HUES64 (cell line): ENCODE measurements around the gene LCN10.

Experiments used
- H3K27ac ChIP-seq: 2 replicates; pipeline ENCODE4 v1.7.0; 2013; ENCODE audit warnings: low read depth, low read length, inconsistent platforms
- H3K27me3 ChIP-seq: 2 replicates; pipeline ENCODE4 v1.6.1; 2013; ENCODE audit warnings: mild to moderate bottlenecking, low read length; ENCODE audit not compliant: insufficient read depth
- H3K36me3 ChIP-seq: 2 replicates; pipeline ENCODE4 v1.6.1; 2013; ENCODE audit warnings: mild to moderate bottlenecking, low read length; ENCODE audit not compliant: insufficient read depth
- H3K4me1 ChIP-seq: 2 replicates; pipeline ENCODE4 v1.6.1; 2013; ENCODE audit warnings: mild to moderate bottlenecking, low read length, moderate library complexity; ENCODE audit not compliant: insufficient read depth
- H3K4me3 ChIP-seq: 2 replicates; pipeline ENCODE4 v1.5.1; 2013; ENCODE audit warnings: mild to moderate bottlenecking, low read length, moderate library complexity
- H3K9ac ChIP-seq: 2 replicates; pipeline ENCODE4 v1.6.1; 2013; ENCODE audit warnings: mild to moderate bottlenecking, low read depth, low read length
- H3K9me3 ChIP-seq: 2 replicates; pipeline ENCODE4 v1.6.1; 2013; ENCODE audit warnings: low read depth, low read length; ENCODE audit not compliant: insufficient read depth
- WGBS: fragments of 150-250, 120-280 bp; methylation state at CpG from one replicate; pipeline ENCODE4 v1.1.7; 2013; ENCODE audit warnings: missing lambda C conversion rate; 5-methylcytosine and 5-hydroxymethylcytosine counted together

LCN10 gene

GRCh38 chr9:136723362-136723976, 19.3 kb downstream of the LCN10 start:
- WGBS: 95% methylated on average over 32 of the region's 32 CpGs
- H3K4me1 ChIP-seq: no peaks in the 10 kb centered on the region; the same call in 1 of the 2 replicates

GRCh38 chr9:136722969-136723356, 19.8 kb downstream of the LCN10 start:
- H3K36me3 ChIP-seq: peaks cover 50% of the 10 kb centered on the region
- no peak overlapping the region for H3K4me3 ChIP-seq
- 93% methylated on average over 24 of the region's 24 CpGs for WGBS
- H3K9me3 ChIP-seq: no peaks in the 10 kb centered on the region
- no peak overlapping the region for H3K9ac ChIP-seq
- H3K27me3 ChIP-seq: no peaks in the 10 kb centered on the region
- H3K4me1 ChIP-seq: no peaks in the 10 kb centered on the region; the same call in 1 of the 2 replicates
- H3K27ac ChIP-seq: peak overlapping the region; percentile 43; the same call in 1 of the 2 replicates

More at GRCh38 chr9:136723362-136723976, 19.3 kb downstream of the LCN10 start:
- no peaks in the 10 kb centered on the region for H3K9me3 ChIP-seq
- peaks cover 2% of the 10 kb centered on the region for H3K27me3 ChIP-seq
- H3K27ac ChIP-seq: no peak overlapping the region
- peaks cover 50% of the 10 kb centered on the region for H3K36me3 ChIP-seq
- no peak overlapping the region for H3K4me3 ChIP-seq
- no peak overlapping the region for H3K9ac ChIP-seq

GRCh38 chr9:136722093-136722968, 20.4 kb downstream of the LCN10 start:
- no peaks in the 10 kb centered on the region for H3K9me3 ChIP-seq
- H3K36me3 ChIP-seq: peaks cover 50% of the 10 kb centered on the region
- H3K4me3 ChIP-seq: no peak overlapping the region
- H3K4me1 ChIP-seq: no peaks in the 10 kb centered on the region; the same call in 1 of the 2 replicates
- WGBS: 90% methylated on average over 31 of the region's 31 CpGs
- H3K27me3 ChIP-seq: no peaks in the 10 kb centered on the region
- peak overlapping the region; percentile 43; the same call in 1 of the 2 replicates for H3K27ac ChIP-seq
- H3K9ac ChIP-seq: no peak overlapping the region

- H3K9ac ChIP-seq: no peak overlapping the region
- H3K27ac ChIP-seq: no peak overlapping the region; the same call in 1 of the 2 replicates
- no peak overlapping the region for H3K4me3 ChIP-seq
- 92% methylated on average over 30 of the region's 30 CpGs for WGBS
- no peaks in the 10 kb centered on the region for H3K27me3 ChIP-seq
- H3K36me3 ChIP-seq: peaks cover 46% of the 10 kb centered on the region
- H3K9me3 ChIP-seq: no peaks in the 10 kb centered on the region
- H3K4me1 ChIP-seq: no peaks in the 10 kb centered on the region; the same call in 1 of the 2 replicates
Observed at GRCh38 chr9:136721339-136722092, 21.2 kb downstream of the LCN10 start.

DNA sequence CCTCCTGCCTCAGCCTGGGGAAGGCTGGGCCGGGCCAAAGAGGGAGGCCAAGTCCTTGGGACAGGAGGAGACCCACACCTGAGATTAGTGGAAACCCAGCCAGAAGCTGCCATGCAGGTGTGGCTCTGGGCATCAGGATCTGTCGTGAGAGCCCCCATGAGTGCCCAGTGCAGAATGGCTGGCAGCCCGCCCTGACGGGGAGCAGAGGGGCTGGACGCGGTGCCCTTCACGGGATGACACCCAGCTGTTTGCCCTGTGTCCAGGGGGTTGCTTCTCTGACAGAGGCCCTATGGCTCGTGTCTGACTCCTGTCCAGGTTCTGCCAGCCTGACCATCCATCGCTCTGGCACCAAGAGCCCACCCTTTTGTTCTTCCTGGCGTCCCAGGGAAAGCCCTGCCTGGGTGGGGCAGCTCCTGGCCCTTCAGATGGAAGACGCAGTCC, 21.8 kb downstream of the LCN10 start:
- Histone ChIP-seq H3K9ac (no peak overlapping the region), H3K4me3 (no peak overlapping the region), H3K36me3 (peaks cover 40% of the 10 kb centered on the region), H3K4me1 (no peaks in the 10 kb centered on the region; the same call in 1 of the 2 replicates), H3K27ac (peak overlapping the region; percentile 50; the same call in 1 of the 2 replicates), H3K27me3 (no peaks in the 10 kb centered on the region), H3K9me3 (no peaks in the 10 kb centered on the region)
- 86% methylated on average over 11 of the region's 11 CpGs for WGBS

DNA sequence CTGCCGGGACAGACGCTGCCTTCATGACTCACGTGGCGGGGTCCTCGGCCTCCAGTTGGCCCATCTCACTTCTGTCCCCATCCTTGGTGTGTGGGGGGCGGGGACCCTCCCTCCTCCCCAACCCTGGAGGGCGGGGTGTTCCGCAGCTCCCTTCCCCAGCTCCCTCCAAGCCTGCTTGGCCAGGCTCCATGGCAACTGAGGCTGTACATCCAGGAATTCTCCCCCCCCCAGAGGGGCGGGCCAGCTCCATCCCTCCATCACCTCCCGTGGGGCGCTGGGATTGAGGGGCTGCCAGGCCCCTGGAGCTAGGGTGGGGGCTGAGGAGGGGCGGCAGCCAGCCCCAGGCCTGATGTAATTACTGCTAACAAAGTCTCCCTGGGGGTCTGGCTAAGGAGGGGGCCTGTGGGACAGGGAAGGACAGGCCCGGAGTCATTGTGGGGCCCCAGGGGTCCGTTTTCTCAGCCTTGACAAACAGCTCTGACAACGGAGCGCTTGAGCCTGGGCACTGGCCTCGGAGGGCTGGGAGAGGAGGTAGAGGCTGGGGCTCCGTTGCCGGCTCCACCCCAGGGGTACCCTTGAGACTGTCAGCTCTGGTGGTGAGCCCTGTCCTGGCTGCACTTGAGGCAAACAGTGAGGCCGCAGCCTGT, 22.4 kb downstream of the LCN10 start:
- no peak overlapping the region for H3K4me3 ChIP-seq
- H3K27ac ChIP-seq: peak overlapping the region; percentile 50; the same call in 1 of the 2 replicates
- peaks cover 34% of the 10 kb centered on the region for H3K36me3 ChIP-seq
- H3K9ac ChIP-seq: no peak overlapping the region
- no peaks in the 10 kb centered on the region for H3K4me1 ChIP-seq
- 37% methylated on average over 18 of the region's 20 CpGs for WGBS
- H3K27me3 ChIP-seq: no peaks in the 10 kb centered on the region
- H3K9me3 ChIP-seq: no peaks in the 10 kb centered on the region

DNA sequence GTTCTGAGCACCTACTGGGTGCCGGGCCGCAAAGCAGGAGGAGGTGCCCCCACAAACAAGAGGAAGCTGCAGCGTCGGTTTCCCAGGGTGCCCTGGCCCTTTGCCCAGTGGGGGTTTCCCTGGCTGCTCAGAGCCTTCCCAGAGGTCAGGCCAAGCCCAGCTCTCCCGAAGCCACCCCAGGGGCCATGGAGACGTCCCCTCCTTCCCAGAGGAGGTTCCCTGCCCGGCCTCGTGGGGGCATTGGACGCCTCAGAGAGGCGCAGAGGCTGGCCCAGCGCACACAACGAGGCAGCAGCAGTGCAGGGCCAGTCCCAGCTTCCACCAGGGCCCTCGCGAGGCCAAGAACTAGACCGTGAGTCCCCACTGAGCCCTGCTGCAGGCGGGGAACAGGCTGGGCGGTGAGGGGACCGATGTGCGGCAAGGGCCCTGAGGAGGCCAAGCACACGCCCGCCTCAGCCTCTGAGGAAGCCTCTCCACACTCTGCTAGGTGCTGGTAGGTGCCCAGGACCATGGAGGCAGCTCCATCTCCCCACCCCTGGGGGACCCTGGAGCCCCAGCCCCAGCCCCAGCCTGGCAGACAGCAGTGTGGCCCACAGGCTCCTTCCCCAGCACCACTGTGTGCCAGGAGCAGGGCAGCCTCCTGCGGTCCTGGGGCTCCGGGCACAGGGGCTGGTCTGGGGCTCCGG, 23.4 kb downstream of the LCN10 start:
- Histone ChIP-seq H3K4me3 (no peak overlapping the region), H3K27ac (no peak overlapping the region), H3K36me3 (peaks cover 24% of the 10 kb centered on the region), H3K4me1 (no peaks in the 10 kb centered on the region), H3K9me3 (no peaks in the 10 kb centered on the region), H3K9ac (no peak overlapping the region; the same call in 1 of the 2 replicates), H3K27me3 (no peaks in the 10 kb centered on the region)
- 88% methylated on average over 24 of the region's 24 CpGs for WGBS

DNA sequence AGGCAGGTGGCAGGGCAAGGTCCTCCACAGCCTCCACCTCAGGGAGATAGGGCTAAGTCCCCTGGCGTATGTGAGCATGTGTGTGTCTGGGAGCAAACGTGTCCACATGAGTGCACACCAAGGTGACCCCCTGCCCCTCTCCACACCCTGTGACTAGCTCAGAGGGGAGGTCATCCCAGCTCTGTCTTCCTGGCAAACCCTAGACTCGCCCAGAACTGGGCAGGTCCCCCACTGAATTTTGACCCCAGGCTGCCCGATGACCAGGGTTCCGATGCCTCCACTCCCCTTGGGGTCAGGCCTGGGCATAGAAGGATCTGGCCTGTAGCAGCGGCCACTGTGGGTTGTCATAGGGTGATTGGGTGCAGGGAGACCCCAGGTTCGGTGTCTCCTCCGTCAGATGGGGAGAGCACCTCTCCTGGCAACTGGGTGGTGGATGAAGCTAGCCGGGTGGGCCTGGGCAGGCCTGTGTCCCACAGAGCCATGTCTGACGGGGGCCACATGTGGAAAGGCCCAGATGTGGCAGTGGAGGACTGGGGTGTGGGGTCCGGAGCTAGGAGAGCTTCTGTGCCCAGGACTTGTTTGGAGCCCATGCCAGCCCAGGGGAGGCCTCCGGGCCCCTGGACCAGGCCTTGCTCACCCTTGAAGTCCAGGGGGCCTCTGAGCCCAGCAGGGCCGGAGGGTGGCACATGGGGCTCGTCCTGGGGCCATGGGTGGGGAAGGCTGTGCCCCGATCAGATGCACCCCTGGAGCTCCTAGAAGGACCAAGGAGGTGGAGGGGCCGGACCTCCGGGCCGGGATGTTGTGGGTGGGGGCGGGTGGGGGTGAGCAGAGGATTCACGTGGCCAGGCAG, 24.2 kb downstream of the LCN10 start:
- Histone ChIP-seq H3K27me3 (no peaks in the 10 kb centered on the region), H3K9ac (no peak overlapping the region), H3K4me1 (0 out of 2 replicates have a peak, but pooled peaks cover 1% of the 10 kb centered on the region), H3K36me3 (peaks cover 16% of the 10 kb centered on the region), H3K9me3 (no peaks in the 10 kb centered on the region), H3K27ac (no peak overlapping the region), H3K4me3 (no peak overlapping the region)
- 92% methylated on average over 20 of the region's 20 CpGs for WGBS

DNA sequence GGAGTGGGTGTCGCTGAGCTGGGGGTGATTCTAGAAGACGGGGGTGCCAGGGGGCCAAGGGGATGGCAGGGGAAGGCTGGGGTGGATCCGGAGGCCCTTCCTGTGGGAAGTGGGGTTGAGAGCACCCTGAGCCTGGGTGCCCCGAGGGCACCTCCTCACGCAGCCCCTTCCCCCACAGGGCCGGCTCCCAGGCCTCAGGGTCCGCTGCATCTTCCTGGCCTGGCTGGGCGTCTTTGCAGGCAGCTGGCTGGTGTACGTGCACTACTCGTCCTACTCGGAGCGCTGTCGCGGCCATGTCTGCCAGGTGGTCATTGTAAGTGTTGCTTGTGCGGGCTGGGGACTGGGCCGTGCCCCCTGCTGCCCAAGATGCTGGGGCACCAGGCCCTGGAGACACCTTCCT, 25.3 kb downstream of the LCN10 start:
- WGBS: 92% methylated on average over 16 of the region's 16 CpGs
- Histone ChIP-seq H3K9ac (no peak overlapping the region), H3K4me1 (peaks cover 6% of the 10 kb centered on the region; the same call in 1 of the 2 replicates), H3K27me3 (no peaks in the 10 kb centered on the region), H3K27ac (no peak overlapping the region), H3K9me3 (no peaks in the 10 kb centered on the region), H3K36me3 (peaks cover 5% of the 10 kb centered on the region), H3K4me3 (no peak overlapping the region)
